ENCODE data around the gene IQGAP2.
"Not testable (repeated sequence)": the region's sequence is repeated elsewhere in the genome, so short reads cannot be mapped to it uniquely, and the experiment has no call there.

The IQGAP2 gene

DNA sequence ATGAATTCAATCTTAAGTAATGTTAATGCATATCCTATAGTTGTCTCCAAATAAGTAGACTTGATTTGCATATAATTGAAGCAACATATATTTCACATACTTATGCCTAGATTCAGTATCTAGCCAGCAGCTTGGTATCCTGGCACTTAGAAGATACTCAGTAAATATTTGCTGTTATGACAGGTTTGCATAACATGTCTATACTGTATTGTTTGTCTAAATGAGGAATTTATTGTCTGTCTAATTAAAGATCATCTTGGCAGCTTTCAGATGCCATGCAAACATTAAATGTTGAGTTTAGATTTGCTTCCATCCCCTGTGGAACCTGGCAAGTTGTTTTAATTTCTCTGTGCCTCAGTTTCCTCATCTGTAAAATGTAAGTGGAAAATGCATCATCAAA is 9.4 kb downstream of the IQGAP2 start:
- Mint-ChIP-seq H3K9me3 (no peaks in the 10 kb centered on the region), H3K36me3 (peaks cover 38% of the 10 kb centered on the region), H3K27me3 (no peaks in the 10 kb centered on the region), H3K4me3 (no peak overlapping the region), H3K27ac (no peak overlapping the region), H3K4me1 (peaks cover 34% of the 10 kb centered on the region)
- CTCF ChIA-PET: no interaction called here
- no peak for DNase-seq

DNA sequence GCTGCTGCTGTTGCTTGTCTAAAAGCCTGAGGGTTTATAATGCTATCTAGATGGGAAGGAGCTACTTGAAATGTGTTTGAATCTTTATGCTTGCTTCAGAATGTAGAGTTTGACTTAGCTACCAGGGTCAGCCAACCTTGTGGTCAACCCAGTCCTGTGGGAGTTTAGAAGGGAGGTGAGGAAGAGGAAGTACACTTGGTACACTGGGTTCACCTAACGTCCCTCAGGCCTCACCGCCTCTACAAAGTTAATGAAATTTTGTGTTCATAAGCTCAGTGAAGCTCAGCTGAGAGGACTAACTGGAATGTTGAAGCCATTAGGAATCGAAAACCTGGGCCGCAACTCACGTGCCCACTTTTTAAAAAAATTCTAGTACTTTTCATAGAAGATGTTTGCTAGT is 10.7 kb downstream of the IQGAP2 start:
- H3K36me3 Mint-ChIP-seq: peaks cover 35% of the 10 kb centered on the region
- no peaks in the 10 kb centered on the region for H3K9me3 Mint-ChIP-seq
- no peak overlapping the region for H3K4me3 Mint-ChIP-seq
- CTCF ChIA-PET: no interaction called here
- DNase-seq: no peak
- peaks cover 24% of the 10 kb centered on the region for H3K4me1 Mint-ChIP-seq
- no peaks in the 10 kb centered on the region for H3K27me3 Mint-ChIP-seq
- no peak overlapping the region for H3K27ac Mint-ChIP-seq

DNA sequence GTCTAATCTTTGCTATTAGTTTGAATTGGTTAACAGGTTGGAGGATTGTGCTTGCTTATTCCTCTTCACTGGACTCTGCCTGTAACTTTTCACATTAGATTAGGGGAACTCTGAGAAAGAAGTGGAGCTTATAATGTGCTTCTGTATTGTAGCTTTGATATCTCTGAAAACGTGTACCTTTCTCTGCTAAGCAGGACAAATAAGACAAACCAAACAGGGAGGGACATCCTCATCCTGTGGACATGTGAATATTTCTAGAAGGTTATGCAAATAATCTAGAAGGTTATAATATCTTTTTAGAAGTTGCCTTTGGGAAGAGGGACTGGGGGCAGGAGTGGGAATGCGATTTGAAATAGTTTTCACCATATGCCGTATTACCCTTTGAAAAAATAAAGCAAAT is 11.7 kb downstream of the IQGAP2 start:
- H3K27ac Mint-ChIP-seq: no peak overlapping the region
- no peaks in the 10 kb centered on the region for H3K27me3 Mint-ChIP-seq
- CTCF ChIA-PET: no interaction called here
- no peaks in the 10 kb centered on the region for H3K9me3 Mint-ChIP-seq
- peaks cover 31% of the 10 kb centered on the region for H3K36me3 Mint-ChIP-seq
- no peak overlapping the region for H3K4me3 Mint-ChIP-seq
- no peak for DNase-seq
- peaks cover 13% of the 10 kb centered on the region for H3K4me1 Mint-ChIP-seq

DNA sequence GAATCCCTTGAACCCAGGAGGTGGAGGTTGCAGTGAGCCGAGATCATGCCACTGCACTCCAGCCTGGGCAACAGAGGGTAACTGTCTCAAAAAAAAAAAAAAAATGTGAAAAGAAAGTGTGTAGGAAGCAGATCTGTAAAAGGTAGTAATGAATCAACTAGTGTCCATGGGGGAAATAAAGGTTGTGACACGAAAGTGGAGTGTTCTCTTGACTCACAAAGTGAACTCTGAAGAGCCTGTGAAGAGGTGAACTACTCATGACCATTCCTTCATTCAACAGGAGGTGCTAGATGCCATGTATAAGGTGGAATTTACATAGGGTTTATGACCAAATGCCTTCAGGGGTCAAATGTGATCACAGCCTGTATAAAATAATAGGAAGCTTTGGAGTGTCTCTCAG is 12.8 kb downstream of the IQGAP2 start:
- CTCF ChIA-PET: no interaction called here
- Mint-ChIP-seq H3K27ac (no peak overlapping the region), H3K4me3 (no peak overlapping the region), H3K27me3 (no peaks in the 10 kb centered on the region), H3K9me3 (no peaks in the 10 kb centered on the region), H3K4me1 (peaks cover 10% of the 10 kb centered on the region), H3K36me3 (peaks cover 30% of the 10 kb centered on the region)
- no peak for DNase-seq

DNA sequence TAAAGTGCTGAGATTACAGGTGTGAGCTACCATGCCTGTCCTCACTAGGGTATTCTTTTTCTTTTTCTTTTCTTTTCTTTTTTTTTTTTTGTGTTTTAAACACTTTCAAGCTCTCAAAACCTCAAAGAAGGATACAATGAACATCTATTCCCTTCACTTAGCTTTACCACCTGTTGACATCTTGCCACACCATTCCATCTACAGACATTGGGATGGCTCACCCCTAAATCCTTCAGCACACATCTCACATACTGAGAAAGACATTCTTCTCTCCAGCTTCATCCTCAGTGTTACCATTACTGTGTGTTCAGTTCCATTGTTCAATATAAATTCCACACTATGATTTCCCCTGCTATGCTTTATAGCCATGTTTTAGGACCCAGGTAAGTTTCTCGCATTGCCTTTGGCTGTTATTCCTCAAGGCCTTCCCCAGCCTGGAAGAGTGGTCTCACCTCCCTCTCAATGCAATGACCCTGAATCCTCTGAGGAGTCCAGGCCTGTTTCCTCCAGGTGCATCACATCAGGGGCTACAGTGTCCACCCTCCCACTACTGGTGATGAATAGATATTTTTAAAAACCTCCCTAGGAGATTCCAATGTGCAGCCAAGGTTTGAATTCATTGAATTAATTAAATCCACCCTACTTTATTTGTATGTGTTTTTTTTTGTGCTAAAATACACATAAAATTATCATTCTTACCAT is 16.7 kb downstream of the IQGAP2 start:
- no peak overlapping the region for H3K27ac Mint-ChIP-seq
- H3K4me3 Mint-ChIP-seq: no peak overlapping the region
- DNase-seq: no peak
- no peaks in the 10 kb centered on the region for H3K27me3 Mint-ChIP-seq
- peaks cover 14% of the 10 kb centered on the region for H3K36me3 Mint-ChIP-seq
- H3K4me1 Mint-ChIP-seq: peaks cover 6% of the 10 kb centered on the region
- CTCF ChIA-PET: no interaction called here
- no peaks in the 10 kb centered on the region for H3K9me3 Mint-ChIP-seq

DNA sequence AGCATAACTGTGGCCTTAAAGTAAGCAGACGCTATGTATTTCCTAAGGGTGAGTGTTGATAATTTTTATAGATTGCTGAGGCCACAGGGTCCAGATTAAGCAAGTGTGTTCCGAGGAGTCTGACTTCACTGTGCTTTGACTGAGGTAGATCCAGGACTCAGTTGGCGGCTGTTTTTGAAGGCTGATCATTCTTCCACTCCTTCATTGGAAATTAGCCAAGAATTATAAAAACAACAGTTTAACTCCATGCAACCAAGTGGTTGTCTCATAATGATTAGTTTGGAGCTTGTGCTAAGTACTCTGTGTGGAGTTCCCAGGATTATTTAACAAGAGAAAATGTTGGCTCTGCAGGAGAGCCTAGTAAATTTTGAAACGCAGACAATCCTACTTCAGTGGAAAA is 19.1 kb downstream of the IQGAP2 start:
- CTCF ChIA-PET: no interaction called here

DNA sequence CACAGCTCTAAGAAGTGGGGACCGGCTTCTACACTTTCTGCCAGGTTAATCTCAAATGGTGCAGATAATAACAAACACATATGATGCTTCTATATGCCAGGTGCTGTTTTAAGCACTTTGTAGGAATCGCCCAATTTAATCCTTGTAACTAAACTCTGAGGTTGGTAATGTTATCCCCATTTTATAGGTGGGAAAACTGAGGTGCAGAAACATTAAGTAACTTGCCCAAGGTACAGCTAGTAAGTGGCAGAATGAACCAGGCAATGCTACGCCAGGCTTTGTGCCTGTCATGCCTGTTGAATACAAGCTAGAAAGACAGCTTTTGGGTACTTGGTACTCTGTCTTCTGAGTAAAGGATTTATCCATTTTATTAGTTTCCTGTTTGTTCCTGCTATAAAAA is 19.7 kb downstream of the IQGAP2 start:
- H3K9me3 Mint-ChIP-seq: no peaks in the 10 kb centered on the region
- no peak for DNase-seq
- CTCF ChIA-PET: no interaction called here
- H3K36me3 Mint-ChIP-seq: peaks cover 18% of the 10 kb centered on the region
- no peak overlapping the region for H3K4me3 Mint-ChIP-seq
- peaks cover 18% of the 10 kb centered on the region for H3K4me1 Mint-ChIP-seq
- H3K27ac Mint-ChIP-seq: no peak overlapping the region
- no peaks in the 10 kb centered on the region for H3K27me3 Mint-ChIP-seq

More for the DNA sequence above, 19.1 kb downstream of the IQGAP2 start:
- H3K9me3 Mint-ChIP-seq: no peaks in the 10 kb centered on the region
- DNase-seq: no peak
- H3K27ac Mint-ChIP-seq: no peak overlapping the region
- H3K36me3 Mint-ChIP-seq: peaks cover 14% of the 10 kb centered on the region
- H3K4me3 Mint-ChIP-seq: no peak overlapping the region
- H3K4me1 Mint-ChIP-seq: peaks cover 17% of the 10 kb centered on the region
- H3K27me3 Mint-ChIP-seq: no peaks in the 10 kb centered on the region

DNA sequence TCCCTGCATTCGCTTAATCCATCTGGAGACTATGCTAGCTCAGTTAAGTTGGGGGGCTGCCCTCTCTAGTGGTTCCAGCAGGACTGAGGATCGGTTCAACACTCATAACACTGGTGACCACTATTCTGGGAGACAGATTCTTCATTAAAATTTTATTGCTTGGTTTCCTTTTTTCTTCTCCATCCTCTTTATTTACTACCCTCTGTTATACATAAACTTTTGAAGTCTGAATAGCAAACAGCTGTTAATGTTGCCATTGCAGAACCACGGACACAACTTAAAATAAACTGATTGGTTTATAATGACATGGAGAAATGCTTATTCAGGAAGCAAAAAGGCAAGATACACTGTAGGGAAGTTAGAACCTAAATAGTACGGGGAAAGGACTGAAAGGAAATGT is 22.1 kb downstream of the IQGAP2 start:
- CTCF ChIA-PET: no interaction called here
- Mint-ChIP-seq H3K4me1 (peaks cover 19% of the 10 kb centered on the region), H3K4me3 (no peak overlapping the region), H3K27ac (no peak overlapping the region), H3K27me3 (no peaks in the 10 kb centered on the region), H3K9me3 (peaks cover 2% of the 10 kb centered on the region), H3K36me3 (peaks cover 15% of the 10 kb centered on the region)
- DNase-seq: no peak

DNA sequence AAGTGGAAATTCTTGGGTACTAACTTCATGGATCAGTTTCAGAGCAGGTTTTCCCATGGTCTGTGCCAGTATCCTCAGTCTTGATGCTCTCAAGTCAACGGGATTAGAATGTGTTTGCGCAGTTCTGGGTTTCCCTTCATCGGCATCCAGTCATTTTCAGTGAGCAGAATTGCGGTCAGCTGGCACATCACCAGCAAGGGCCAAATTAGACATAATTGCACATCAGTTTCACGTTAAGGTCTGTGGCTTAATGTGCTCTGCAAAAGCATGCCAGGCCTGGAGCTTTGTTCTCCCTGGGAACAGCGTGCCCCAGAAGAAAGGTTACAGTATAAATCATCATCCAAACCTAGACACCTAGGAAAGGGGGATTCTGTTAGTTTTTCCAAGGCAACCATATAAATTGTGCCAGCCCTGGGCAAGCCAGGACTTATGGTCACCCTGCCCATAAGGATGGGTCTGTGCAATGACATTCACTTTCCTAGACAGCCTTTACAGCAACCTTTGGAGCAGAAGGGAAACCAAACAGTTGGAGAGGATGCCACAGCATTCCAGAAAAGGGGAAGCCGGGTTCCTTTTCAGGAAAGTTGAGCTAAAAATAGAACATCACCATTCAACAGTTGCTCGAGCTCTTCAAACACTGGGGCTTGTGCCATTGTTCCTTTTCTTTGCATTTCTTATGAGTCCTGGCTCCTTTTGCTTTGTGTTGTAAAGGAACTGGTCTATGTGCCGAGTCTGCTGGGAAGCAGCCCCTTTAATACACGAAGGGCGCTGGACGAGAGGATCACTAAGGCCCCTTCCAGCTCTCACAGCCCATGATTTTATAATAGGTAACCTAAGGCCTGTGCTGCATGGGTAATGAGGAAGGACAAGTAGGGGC is 23.1 kb downstream of the IQGAP2 start:
- H3K9me3 Mint-ChIP-seq: peaks cover 2% of the 10 kb centered on the region
- no peaks in the 10 kb centered on the region for H3K27me3 Mint-ChIP-seq
- H3K36me3 Mint-ChIP-seq: peaks cover 14% of the 10 kb centered on the region
- H3K4me1 Mint-ChIP-seq: peaks cover 19% of the 10 kb centered on the region
- no peak overlapping the region for H3K4me3 Mint-ChIP-seq
- CTCF ChIA-PET: no interaction called here
- no peak overlapping the region for H3K27ac Mint-ChIP-seq
- no peak for DNase-seq

DNA sequence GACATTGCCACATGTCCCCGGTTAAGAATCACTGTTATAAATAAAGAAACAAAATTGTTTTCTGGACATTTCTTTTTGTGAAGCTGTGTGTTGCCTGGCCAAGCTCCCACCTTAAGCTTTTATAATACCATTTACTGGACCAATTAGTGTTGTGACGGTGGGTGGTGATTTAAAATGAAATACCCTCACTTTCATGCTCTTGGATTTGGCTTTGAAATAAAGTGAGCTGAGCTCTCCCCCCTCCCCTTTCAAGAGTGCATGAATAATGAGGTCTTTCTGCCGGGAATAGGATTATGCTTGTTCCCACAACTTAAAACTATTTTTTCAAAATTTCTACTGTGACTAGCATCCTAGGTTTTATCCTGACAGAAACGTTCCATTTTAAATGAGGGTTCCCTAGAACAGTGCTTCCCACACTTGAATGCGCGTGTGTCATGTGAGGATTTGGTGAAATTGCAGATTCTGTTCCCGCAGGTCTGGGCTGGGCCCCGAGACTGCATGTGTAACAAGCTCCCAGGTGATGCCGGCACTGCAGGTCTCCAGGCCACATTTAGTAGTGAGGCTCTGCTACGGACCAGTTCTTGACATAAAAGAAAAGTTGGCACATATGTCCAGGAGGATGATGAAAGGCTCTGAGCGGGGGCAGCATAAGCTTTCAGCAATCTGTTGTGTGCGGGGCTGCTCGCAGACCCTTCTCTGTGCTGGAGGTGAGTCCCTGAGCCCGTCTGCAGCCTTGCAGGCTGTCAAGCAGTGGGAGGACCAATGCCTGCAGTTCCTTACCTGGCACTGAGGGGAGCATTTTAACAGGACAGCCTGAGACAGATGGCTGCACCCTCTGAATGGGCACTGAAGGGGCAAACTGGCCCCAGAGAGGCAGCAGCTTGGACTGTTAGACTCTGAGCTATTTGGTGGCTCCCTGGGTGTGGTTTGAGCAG is 24.4 kb downstream of the IQGAP2 start:
- Mint-ChIP-seq H3K36me3 (peaks cover 14% of the 10 kb centered on the region), H3K27ac (no peak overlapping the region), H3K9me3 (peaks cover 2% of the 10 kb centered on the region), H3K4me1 (peaks cover 19% of the 10 kb centered on the region), H3K27me3 (no peaks in the 10 kb centered on the region), H3K4me3 (no peak overlapping the region)
- CTCF ChIA-PET: no interaction called here
- no peak for DNase-seq

DNA sequence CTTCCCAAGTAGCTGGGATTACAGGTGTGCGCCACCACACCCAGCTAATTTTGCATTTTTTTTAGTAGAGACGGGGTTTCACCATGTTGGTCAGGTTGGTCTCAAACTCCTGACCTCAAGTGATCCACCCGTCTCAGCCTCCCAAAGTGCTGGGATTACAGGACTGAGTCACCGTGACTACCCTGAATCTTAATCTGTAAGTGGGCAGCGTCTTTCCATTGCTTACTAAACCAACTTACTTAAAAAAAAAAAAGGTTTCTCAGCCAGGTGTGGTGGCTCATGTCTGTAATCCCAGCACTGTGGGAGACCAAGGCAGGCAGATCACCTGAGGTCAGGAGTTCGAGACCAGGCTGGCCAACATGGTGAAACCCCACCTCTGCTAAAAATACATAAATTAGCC is 25.5 kb downstream of the IQGAP2 start:
- H3K27ac Mint-ChIP-seq, H3K4me3 Mint-ChIP-seq, H3K27me3 Mint-ChIP-seq, DNase-seq, CTCF ChIA-PET, H3K9me3 Mint-ChIP-seq: not testable (repeated sequence)
- Mint-ChIP-seq H3K4me1 (peaks cover 19% of the 10 kb centered on the region), H3K36me3 (peaks cover 14% of the 10 kb centered on the region)

DNA sequence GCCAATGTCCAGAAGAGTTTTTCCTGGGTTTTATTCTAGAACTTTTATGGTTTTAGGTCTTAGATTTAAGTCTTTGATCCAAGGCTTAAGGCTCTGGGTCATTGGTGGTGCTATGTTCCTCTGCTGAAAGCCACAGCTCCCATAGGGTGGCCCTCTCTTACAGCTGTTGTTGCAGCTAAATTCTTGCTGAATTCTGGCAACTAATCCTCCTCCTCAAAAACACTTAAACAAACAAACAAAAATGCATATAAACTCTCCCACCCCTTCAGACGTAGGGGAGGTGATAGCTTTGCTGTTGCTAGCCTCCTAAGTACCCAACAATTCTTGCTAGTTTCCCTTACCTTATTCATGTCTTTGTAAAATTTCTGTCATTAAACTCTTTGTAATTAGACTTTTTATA is 30.2 kb downstream of the IQGAP2 start:
- H3K36me3 Mint-ChIP-seq: peaks cover 12% of the 10 kb centered on the region
- no peaks in the 10 kb centered on the region for H3K27me3 Mint-ChIP-seq
- no peak for DNase-seq
- H3K9me3 Mint-ChIP-seq: peaks cover 12% of the 10 kb centered on the region
- H3K27ac Mint-ChIP-seq: no peak overlapping the region
- H3K4me3 Mint-ChIP-seq: no peak overlapping the region
- CTCF ChIA-PET: no interaction called here
- H3K4me1 Mint-ChIP-seq: no peaks in the 10 kb centered on the region

DNA sequence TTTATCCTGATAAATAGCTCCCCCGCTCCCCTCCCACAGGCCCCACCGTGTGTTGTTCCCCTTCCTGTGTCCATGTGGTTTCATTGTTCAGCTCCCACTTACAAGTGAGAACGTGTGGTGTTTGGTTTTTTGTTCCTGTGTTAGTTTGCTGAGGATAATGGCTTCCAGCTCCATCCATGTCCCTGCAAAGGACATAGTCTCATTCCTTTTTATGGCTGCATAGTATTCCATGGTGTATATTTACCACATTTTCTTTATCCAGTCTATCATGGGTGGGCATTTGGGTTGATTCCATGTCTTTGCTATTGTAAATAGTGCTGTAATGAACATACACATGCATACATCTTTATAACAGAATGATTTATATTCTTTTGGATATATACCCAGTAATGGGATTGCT is 34.4 kb downstream of the IQGAP2 start:
- CTCF ChIA-PET, H3K27me3 Mint-ChIP-seq, H3K4me3 Mint-ChIP-seq, H3K27ac Mint-ChIP-seq, DNase-seq, H3K4me1 Mint-ChIP-seq: not testable (repeated sequence)
- H3K9me3 Mint-ChIP-seq: peaks cover 27% of the 10 kb centered on the region
- H3K36me3 Mint-ChIP-seq: peaks cover 41% of the 10 kb centered on the region

DNA sequence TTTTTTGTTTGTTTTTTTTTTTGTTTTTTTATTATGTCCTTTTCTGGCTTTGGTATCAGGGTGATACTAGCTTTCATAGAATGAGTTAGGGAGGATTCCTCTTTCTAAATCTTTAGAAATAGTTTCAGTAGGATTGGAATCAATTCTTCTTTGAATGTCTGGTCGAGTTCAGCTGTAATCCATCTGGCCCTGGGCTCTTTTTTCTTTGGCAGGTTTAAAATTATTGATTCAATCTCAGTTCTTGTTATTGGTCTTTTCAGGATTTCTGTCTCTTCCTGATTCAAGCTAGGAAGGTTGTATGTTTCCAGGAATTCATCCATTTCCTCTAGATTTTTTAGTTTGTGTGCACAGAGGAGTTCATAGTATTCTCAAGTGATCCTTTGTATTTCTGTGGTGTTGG is 34.9 kb downstream of the IQGAP2 start:
- Mint-ChIP-seq H3K27ac (peak overlapping the region; percentile 38), H3K4me1 (no peaks in the 10 kb centered on the region), H3K27me3 (no peaks in the 10 kb centered on the region), H3K36me3 (peaks cover 41% of the 10 kb centered on the region), H3K9me3 (peaks cover 27% of the 10 kb centered on the region), H3K4me3 (no peak overlapping the region)
- CTCF ChIA-PET: no interaction called here
- DNase-seq: no peak

Measured in activated naive CD4-positive, alpha-beta T cell treated with anti-CD3 and anti-CD28 coated beads, Interleukin-2, amount 10 ng/mL, durations not matched to agents 7 days and 5 days (primary cell).